SH-SY5Y (cell line): ENCODE results near the gene PANX2.

Source experiments
- GATA2 ChIP-seq: IDR thresholded peaks from 2 replicates; pipeline ENCODE4 v1.6.1; 2011; ENCODE audit warnings: mild to moderate bottlenecking, low read depth, low read length
- GATA3 ChIP-seq: IDR thresholded peaks from 2 replicates; pipeline ENCODE4 v1.6.1; 2011; ENCODE audit warnings: low read depth, mild to moderate bottlenecking, low read length, moderate library complexity

PANX2 gene

GRCh38 chr22:50216684-50217520 lies 46.4 kb downstream of the PANX2 start:
- no peak for TF ChIP-seq GATA2
- TF ChIP-seq GATA3, result no peak

- TF ChIP-seq GATA3 (no peak), GATA2 (no peak)
These were observed 47.1 kb downstream of the PANX2 start for GRCh38 chr22:50217543-50218152.

- TF ChIP-seq GATA3 (no peak), GATA2 (no peak)
These were observed 47.8 kb downstream of the PANX2 start for GRCh38 chr22:50218153-50218995.

- TF ChIP-seq GATA3 (no peak), GATA2 (no peak)
These were observed 48.6 kb downstream of the PANX2 start for GRCh38 chr22:50218996-50219727.

GRCh38 chr22:50219800-50220602 lies 49.5 kb downstream of the PANX2 start:
- no peak for TF ChIP-seq GATA2
- TF ChIP-seq GATA3, result no peak

GRCh38 chr22:50220603-50221409 lies 50.3 kb downstream of the PANX2 start:
- TF ChIP-seq GATA2, result no peak
- TF ChIP-seq GATA3, result no peak

- no peak for TF ChIP-seq GATA3
- TF ChIP-seq GATA2, result no peak
These were observed 51.1 kb downstream of the PANX2 start for GRCh38 chr22:50221410-50222300.

GRCh38 chr22:50222508-50222907 lies 52.0 kb downstream of the PANX2 start:
- no peak for TF ChIP-seq GATA2
- TF ChIP-seq GATA3, result no peak

GRCh38 chr22:50224071-50224470 lies 53.5 kb downstream of the PANX2 start:
- TF ChIP-seq GATA3, result no peak
- no peak for TF ChIP-seq GATA2

GRCh38 chr22:50225200-50225969 lies 54.9 kb downstream of the PANX2 start:
- TF ChIP-seq GATA3, result no peak
- TF ChIP-seq GATA2, result no peak
